Skeletal muscle satellite cell (primary cell): ENCODE measurements around the gene FAM124A.
"Not testable (repeated sequence)": the region's sequence is repeated elsewhere in the genome, so short reads cannot be mapped to it uniquely, and the experiment has no call there.

Experiments
- H3K27me3 ChIP-seq: 2 replicates; pipeline ENCODE4 v1.7.0; 2013; ENCODE audit warnings: low read length; ENCODE audit not compliant: control insufficient read depth, insufficient read depth
- H3K36me3 ChIP-seq: 2 replicates; pipeline ENCODE4 v1.7.0; 2013; ENCODE audit warnings: mild to moderate bottlenecking, control low read depth, low read length; ENCODE audit not compliant: insufficient read depth
- H3K4me1 ChIP-seq: 2 replicates; pipeline ENCODE4 v1.7.0; 2013; ENCODE audit warnings: low read length; ENCODE audit not compliant: control insufficient read depth, insufficient read depth
- H3K4me2 ChIP-seq: 2 replicates; pipeline ENCODE4 v1.7.0; 2013; ENCODE audit warnings: mild to moderate bottlenecking, low read length
- H3K4me3 ChIP-seq: 2 replicates; pipeline ENCODE4 v1.7.0; 2013; ENCODE audit warnings: low read length
- H3K9ac ChIP-seq: 2 replicates; pipeline ENCODE4 v1.7.0; 2013; ENCODE audit warnings: mild to moderate bottlenecking, low read depth, low read length, moderate library complexity
- H3K9me3 ChIP-seq: replicated peaks from 2 replicates; pipeline ENCODE4 v1.7.0; 2013; ENCODE audit warnings: mild to moderate bottlenecking, control low read depth, low read length

The FAM124A gene

DNA sequence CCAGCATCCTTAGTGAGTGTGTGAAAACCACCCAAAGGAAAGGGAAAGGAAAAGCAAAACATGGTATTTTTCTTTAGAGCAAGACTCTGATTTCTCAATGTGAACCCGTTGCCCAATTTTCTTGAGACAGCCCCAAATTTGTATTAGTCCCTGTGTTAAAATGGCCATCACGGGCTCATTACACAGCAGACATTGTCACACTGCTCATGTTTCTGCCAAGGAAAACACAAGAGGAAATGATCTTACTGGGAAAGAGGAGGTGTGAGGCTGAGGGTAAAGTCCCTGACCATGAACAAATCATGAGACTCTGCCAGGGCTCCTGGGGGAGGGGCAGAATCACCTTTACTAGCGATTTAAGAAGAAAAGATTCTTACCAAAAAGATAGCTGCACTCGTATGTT lies 54.4 kb downstream of the FAM124A start:
- H3K27me3 ChIP-seq = peaks cover 38% of the 10 kb centered on the region
- H3K4me3 ChIP-seq = no peak overlapping the region
- no peaks in the 10 kb centered on the region for H3K36me3 ChIP-seq
- H3K9ac ChIP-seq = no peak overlapping the region
- H3K4me2 ChIP-seq = no peak overlapping the region
- no peaks in the 10 kb centered on the region for H3K9me3 ChIP-seq
- H3K4me1 ChIP-seq = peaks cover 8% of the 10 kb centered on the region

DNA sequence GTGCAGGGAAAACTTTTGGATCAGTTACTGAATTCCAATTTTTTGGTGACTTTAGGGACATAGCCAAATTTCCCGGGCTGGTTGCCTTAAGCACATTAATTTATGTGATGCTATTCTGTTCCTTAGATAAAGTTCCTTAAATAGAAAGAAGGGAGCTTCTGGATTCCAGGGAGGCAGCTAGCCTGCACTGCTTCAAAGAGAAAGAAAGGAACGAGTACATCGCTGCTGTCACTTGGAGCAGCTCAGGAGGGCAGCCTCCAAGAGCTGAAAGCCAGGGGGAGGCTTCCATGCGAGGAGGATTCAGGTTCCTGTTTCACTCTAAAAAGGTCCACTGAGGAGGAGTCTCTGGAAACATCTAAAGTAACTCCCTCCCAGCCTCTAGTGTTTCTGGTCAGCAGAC lies 55.7 kb downstream of the FAM124A start:
- H3K9me3 ChIP-seq = no peaks in the 10 kb centered on the region
- H3K4me2 ChIP-seq = no peak overlapping the region
- no peaks in the 10 kb centered on the region for H3K36me3 ChIP-seq
- no peak overlapping the region for H3K4me3 ChIP-seq
- no peaks in the 10 kb centered on the region for H3K4me1 ChIP-seq
- H3K9ac ChIP-seq = no peak overlapping the region
- peaks cover 38% of the 10 kb centered on the region for H3K27me3 ChIP-seq

- Histone ChIP-seq H3K4me3 (no peak overlapping the region), H3K4me1 (no peaks in the 10 kb centered on the region), H3K4me2 (no peak overlapping the region), H3K9ac (no peak overlapping the region), H3K9me3 (no peaks in the 10 kb centered on the region), H3K27me3 (peaks cover 41% of the 10 kb centered on the region), H3K36me3 (no peaks in the 10 kb centered on the region)
Measured at GRCh38 chr13:51278426-51279130, 56.4 kb downstream of the FAM124A start.

- no peak overlapping the region for H3K4me3 ChIP-seq
- H3K9me3 ChIP-seq = no peaks in the 10 kb centered on the region
- no peaks in the 10 kb centered on the region for H3K4me1 ChIP-seq
- no peak overlapping the region for H3K4me2 ChIP-seq
- no peaks in the 10 kb centered on the region for H3K36me3 ChIP-seq
- peaks cover 45% of the 10 kb centered on the region for H3K27me3 ChIP-seq
- H3K9ac ChIP-seq = no peak overlapping the region
Measured at GRCh38 chr13:51280379-51280940, 58.3 kb downstream of the FAM124A start.

GRCh38 chr13:51282322-51282721 lies 60.1 kb downstream of the FAM124A start:
- H3K4me1 ChIP-seq = no peaks in the 10 kb centered on the region
- no peaks in the 10 kb centered on the region for H3K9me3 ChIP-seq
- no peak overlapping the region for H3K4me3 ChIP-seq
- H3K27me3 ChIP-seq = peaks cover 37% of the 10 kb centered on the region
- no peaks in the 10 kb centered on the region for H3K36me3 ChIP-seq
- H3K9ac ChIP-seq = no peak overlapping the region
- no peak overlapping the region for H3K4me2 ChIP-seq

- H3K4me3 ChIP-seq, H3K4me1 ChIP-seq, H3K36me3 ChIP-seq, H3K9ac ChIP-seq, H3K4me2 ChIP-seq, H3K9me3 ChIP-seq: not testable (repeated sequence)
- peaks cover 40% of the 10 kb centered on the region for H3K27me3 ChIP-seq
Measured at GRCh38 chr13:51282923-51283322, 60.7 kb downstream of the FAM124A start.

DNA sequence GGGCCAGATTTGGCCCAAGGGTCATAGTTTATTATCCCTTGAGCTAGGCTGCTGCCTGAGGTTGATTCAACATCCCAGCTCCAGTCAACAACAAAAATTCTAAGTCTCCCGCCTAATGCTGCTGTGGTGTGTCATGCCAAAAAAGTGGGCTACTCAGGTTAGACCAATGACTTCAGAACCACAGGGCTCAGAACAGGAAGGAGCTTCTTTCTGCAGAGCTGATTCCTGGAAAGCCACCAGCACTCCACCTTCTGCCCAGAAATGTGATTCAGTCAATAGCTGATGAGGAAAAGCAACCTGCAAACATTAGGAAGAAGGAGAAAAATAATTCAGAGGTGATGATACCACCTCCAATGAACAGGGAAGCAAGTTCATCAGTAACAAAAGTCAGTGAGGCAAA lies 61.2 kb downstream of the FAM124A start:
- Histone ChIP-seq H3K4me2 (no peak overlapping the region), H3K36me3 (no peaks in the 10 kb centered on the region), H3K4me3 (no peak overlapping the region), H3K4me1 (no peaks in the 10 kb centered on the region), H3K27me3 (peaks cover 39% of the 10 kb centered on the region), H3K9ac (no peak overlapping the region), H3K9me3 (no peaks in the 10 kb centered on the region)

DNA sequence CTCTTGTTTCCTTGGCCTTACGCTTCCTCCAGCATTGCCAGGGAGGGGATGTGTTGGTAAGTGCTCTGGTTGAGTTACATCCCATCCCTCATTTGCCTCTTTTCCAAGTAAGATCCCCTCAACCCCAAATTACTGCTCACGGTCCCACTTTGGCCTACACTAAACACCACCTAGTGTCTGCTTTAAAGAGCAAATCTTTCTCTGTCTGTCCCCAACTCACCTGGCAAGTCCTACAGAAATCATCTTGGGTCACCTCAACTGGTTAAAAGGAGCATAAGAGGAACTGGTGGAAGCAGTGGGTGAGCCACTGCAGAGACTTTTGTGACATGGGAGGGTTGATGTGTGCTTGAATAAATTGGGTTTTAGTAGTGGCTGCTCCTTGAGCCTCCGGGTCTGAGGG lies 62.1 kb downstream of the FAM124A start:
- no peaks in the 10 kb centered on the region for H3K9me3 ChIP-seq
- peaks cover 40% of the 10 kb centered on the region for H3K27me3 ChIP-seq
- H3K4me1 ChIP-seq = no peaks in the 10 kb centered on the region
- H3K9ac ChIP-seq = no peak overlapping the region
- no peaks in the 10 kb centered on the region for H3K36me3 ChIP-seq
- H3K4me3 ChIP-seq = no peak overlapping the region
- H3K4me2 ChIP-seq = no peak overlapping the region

- no peaks in the 10 kb centered on the region for H3K4me1 ChIP-seq
- H3K4me3 ChIP-seq = no peak overlapping the region
Measured at GRCh38 chr13:51286135-51287002, 64.2 kb downstream of the FAM124A start.

GRCh38 chr13:51287758-51288157 lies 65.6 kb downstream of the FAM124A start:
- Histone ChIP-seq H3K4me1 (peaks cover 3% of the 10 kb centered on the region), H3K9me3 (no peaks in the 10 kb centered on the region), H3K4me3 (no peak overlapping the region), H3K27me3 (peaks cover 33% of the 10 kb centered on the region), H3K36me3 (no peaks in the 10 kb centered on the region), H3K9ac (no peak overlapping the region), H3K4me2 (no peak overlapping the region)

More at GRCh38 chr13:51286135-51287002, 64.2 kb downstream of the FAM124A start:
- Histone ChIP-seq H3K27me3 (peaks cover 32% of the 10 kb centered on the region), H3K9ac (no peak overlapping the region), H3K4me2 (peak overlapping the region; percentile 47), H3K9me3 (no peaks in the 10 kb centered on the region), H3K36me3 (no peaks in the 10 kb centered on the region)

DNA sequence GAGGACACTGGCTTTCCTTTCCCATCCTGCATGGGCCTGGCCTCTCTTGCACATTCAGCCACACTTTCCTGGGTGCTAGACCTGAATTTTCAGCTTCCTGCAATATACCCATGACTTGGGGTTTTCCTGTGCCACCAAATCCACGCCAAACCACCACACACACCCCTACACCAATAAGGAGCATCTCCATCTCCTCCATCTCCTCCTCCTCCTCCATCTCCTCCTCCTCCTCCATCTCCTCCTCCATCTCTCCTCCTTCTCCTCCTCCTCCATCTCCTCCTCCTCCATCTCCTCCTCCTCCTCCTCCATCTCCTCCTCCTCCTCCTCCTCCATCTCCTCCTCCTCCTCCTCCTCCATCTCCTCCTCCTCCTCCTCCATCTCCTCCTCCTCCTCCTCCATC lies 66.1 kb downstream of the FAM124A start:
- not testable (repeated sequence) for H3K4me3 ChIP-seq, H3K9me3 ChIP-seq, H3K4me2 ChIP-seq, H3K4me1 ChIP-seq, H3K36me3 ChIP-seq, H3K9ac ChIP-seq
- peaks cover 37% of the 10 kb centered on the region for H3K27me3 ChIP-seq
